Measurements from ENCODE around the gene TLCD2. TPM values are rescaled to one million over a fixed set of nuclear protein-coding genes. Genes with fewer than 3 reads are reported as not detected.
A peak's percentile ranks its signal among the peaks of the same experiment; 100 is the strongest.

TLCD2 gene
- total and polyA plus RNA-seq, 2 of the 13 experiments (the other 11 are each of a cell fraction or from before 2014, with no cell fraction given): 0.90 to 1.1 TPM

DNA sequence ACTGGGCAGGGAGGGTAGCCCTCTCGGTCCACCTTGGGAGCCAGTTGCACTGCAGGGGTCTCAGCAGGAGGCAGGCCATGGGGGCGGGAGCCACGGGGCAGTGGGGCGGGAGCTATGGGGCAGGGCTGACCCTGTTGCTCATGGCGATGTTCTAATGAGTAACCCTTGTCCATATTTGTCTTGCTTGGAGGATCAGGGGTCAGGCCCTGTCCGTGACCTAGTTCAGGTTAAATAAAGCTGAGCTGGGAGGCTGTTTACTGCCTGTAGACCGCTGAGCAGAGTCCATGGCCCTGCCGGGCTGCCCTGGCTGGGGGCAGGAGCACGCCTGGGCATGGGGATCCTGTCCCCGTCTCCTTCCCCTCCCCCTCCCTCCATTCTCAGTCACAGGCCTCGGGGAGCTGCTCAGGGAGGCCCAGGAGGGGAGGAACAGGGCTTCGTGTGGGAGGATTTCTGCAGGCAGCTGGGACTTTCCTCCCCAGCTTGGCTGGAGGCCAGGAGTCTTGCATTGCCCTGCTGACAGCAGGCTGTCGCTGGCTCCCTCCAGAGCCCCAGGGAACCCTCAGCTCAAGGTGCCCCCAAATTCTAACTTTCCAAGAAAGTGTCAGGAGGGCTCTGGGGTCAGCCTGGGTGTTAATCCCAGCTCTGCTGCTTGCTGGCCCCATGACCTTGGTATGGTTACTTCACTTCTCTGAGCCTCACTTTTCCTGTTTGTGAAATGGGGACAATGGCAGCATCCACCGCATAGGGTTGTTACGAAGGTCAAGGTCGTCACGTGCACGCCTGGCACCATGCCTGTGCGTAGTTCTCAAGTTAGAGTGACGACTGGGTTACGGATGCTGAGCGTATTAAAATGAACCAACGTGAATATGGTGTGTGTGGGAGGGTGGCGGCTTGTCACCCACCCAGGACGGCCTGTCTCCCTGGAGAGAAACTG is 26.4 kb upstream of the TLCD2 start (continued):
- TF ChIP-seq CENPBD1 (CRISPR knock-in tag; IDR thresholded peaks at IDR 0.05; ENCODE audit: borderline replicate concordance, low read depth): no peak
- no peak for TF ChIP-seq PLSCR1 (CRISPR knock-in tag; IDR thresholded peaks at IDR 0.05; ENCODE audit: borderline replicate concordance)
- peak; percentile 92 for TF ChIP-seq ERF (CRISPR knock-in tag; IDR thresholded peaks at IDR 0.05)
- peak; percentile 45 for TF ChIP-seq ZMYM4 (CRISPR knock-in tag; IDR thresholded peaks at IDR 0.05)
- TF ChIP-seq ZNF335 (CRISPR knock-in tag; IDR thresholded peaks at IDR 0.05): peak; percentile 72; the same call in 1 of the 2 replicates
- no peak for TF ChIP-seq HMGA1 (CRISPR knock-in tag; conservative IDR thresholded peaks at IDR 0.05)
- TF ChIP-seq ZNF343 (CRISPR knock-in tag; IDR thresholded peaks at IDR 0.05): no peak; the same call in 1 of the 2 replicates
- no peak for TF ChIP-seq PAWR (CRISPR knock-in tag; IDR thresholded peaks at IDR 0.05; ENCODE audit: borderline replicate concordance)
- TF ChIP-seq JUN (CRISPR knock-in tag; IDR thresholded peaks at IDR 0.05): peak; percentile 80
- no peak for TF ChIP-seq ZNF841 (CRISPR knock-in tag; IDR thresholded peaks at IDR 0.05; ENCODE audit: borderline replicate concordance)
- TF ChIP-seq ZNF879 (CRISPR knock-in tag; IDR thresholded peaks at IDR 0.05): 0 out of 2 replicates have a peak, but pooled peaks have one; percentile 47
- TF ChIP-seq BRCA1 (CRISPR knock-in tag; IDR thresholded peaks at IDR 0.05): peak; percentile 75; the same call in 1 of the 2 replicates
- TF ChIP-seq NR2F1 (CRISPR knock-in tag; IDR thresholded peaks at IDR 0.05): peak; percentile 99
- peak; percentile 21 for TF ChIP-seq ZNF781 (CRISPR knock-in tag; IDR thresholded peaks at IDR 0.05; ENCODE audit: borderline replicate concordance, not compliant biosample characterization)
- TF ChIP-seq, protein P1, sequence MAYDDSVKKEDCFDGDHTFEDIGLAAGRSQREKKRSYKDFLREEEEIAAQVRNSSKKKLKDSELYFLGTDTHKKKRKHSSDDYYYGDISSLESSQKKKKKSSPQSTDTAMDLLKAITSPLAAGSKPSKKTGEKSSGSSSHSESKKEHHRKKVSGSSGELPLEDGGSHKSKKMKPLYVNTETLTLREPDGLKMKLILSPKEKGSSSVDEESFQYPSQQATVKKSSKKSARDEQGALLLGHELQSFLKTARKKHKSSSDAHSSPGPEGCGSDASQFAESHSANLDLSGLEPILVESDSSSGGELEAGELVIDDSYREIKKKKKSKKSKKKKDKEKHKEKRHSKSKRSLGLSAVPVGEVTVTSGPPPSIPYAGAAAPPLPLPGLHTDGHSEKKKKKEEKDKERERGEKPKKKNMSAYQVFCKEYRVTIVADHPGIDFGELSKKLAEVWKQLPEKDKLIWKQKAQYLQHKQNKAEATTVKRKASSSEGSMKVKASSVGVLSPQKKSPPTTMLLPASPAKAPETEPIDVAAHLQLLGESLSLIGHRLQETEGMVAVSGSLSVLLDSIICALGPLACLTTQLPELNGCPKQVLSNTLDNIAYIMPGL (CRISPR knock-in tag; IDR thresholded peaks at IDR 0.05; ENCODE audit: borderline replicate concordance in 1 of 2, low read depth in 1 of 2): peak; percentile 21 to 35; a peak in 2 of 4 replicates
- no peak; the same call in 1 of the 2 replicates for TF ChIP-seq SMAD1 (CRISPR knock-in tag; IDR thresholded peaks at IDR 0.05; ENCODE audit: borderline replicate concordance, low read depth)
- peak; percentile 58; the same call in 1 of the 2 replicates for TF ChIP-seq YEATS2 (CRISPR knock-in tag; IDR thresholded peaks at IDR 0.05; ENCODE audit: borderline replicate concordance)
- TF ChIP-seq ZKSCAN8 (CRISPR knock-in tag; IDR thresholded peaks at IDR 0.05; ENCODE audit: borderline replicate concordance): peak; percentile 78; the same call in 1 of the 2 replicates
- TF ChIP-seq, protein P2, sequence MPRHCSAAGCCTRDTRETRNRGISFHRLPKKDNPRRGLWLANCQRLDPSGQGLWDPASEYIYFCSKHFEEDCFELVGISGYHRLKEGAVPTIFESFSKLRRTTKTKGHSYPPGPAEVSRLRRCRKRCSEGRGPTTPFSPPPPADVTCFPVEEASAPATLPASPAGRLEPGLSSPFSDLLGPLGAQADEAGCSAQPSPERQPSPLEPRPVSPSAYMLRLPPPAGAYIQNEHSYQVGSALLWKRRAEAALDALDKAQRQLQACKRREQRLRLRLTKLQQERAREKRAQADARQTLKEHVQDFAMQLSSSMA (CRISPR knock-in tag; IDR thresholded peaks at IDR 0.05): no peak; the same call in 1 of the 2 replicates
- TF ChIP-seq SP4 (CRISPR knock-in tag; IDR thresholded peaks at IDR 0.05): peak; percentile 54
- peak; percentile 89 for TF ChIP-seq TFAP4 (IDR thresholded peaks at IDR 0.05; ENCODE audit: borderline replicate concordance, low read depth)
- 0 out of 2 replicates have a peak, but pooled peaks have one; percentile 77 for TF ChIP-seq ZNF749 (CRISPR knock-in tag; IDR thresholded peaks at IDR 0.05; ENCODE audit: borderline replicate concordance)
- no peak for TF ChIP-seq ZNF598 (CRISPR knock-in tag; IDR thresholded peaks at IDR 0.05; ENCODE audit: borderline replicate concordance)

Measured in HepG2 (cell line).